Osteocyte (in vitro differentiated cells): ENCODE measurements around the gene PLXNA2. TPM values are rescaled to one million over a fixed set of nuclear protein-coding genes. Genes with fewer than 3 reads are reported as not detected.

Source experiments
- DNase-seq: peaks from one replicate; pipeline ENCODE4 v3.0.0; 2021; ENCODE audit warnings: mixed read lengths; ENCODE audit not compliant: unreplicated experiment; ENCODE audit errors: extremely low spot score
- H3K27ac Mint-ChIP-seq: one replicate; pipeline ENCODE4 v1.8.0; 2021; ENCODE audit warnings: mild to moderate bottlenecking, mixed read lengths; ENCODE audit not compliant: unreplicated experiment
- H3K27me3 Mint-ChIP-seq: one replicate; pipeline ENCODE4 v1.8.0; 2021; ENCODE audit warnings: mixed read lengths; ENCODE audit not compliant: unreplicated experiment
- H3K36me3 Mint-ChIP-seq: one replicate; pipeline ENCODE4 v1.8.0; 2021; ENCODE audit warnings: mixed read lengths; ENCODE audit not compliant: unreplicated experiment
- H3K4me1 Mint-ChIP-seq: one replicate; pipeline ENCODE4 v1.8.0; 2021; ENCODE audit warnings: mixed read lengths; ENCODE audit not compliant: unreplicated experiment
- H3K4me3 Mint-ChIP-seq: one replicate; pipeline ENCODE4 v1.8.0; 2021; ENCODE audit warnings: mild to moderate bottlenecking, moderate library complexity, mixed read lengths; ENCODE audit not compliant: unreplicated experiment
- H3K9me3 Mint-ChIP-seq: one replicate; pipeline ENCODE4 v1.8.0; 2021; ENCODE audit warnings: mixed read lengths; ENCODE audit not compliant: unreplicated experiment
- CTCF ChIP-seq: fragments of 200-600 bp; sonication (generic); IDR thresholded peaks from 2 replicates; pipeline ENCODE4 v1.5.0; 2021; ENCODE audit warnings: antibody characterized with exemption, mild to moderate bottlenecking, moderate library complexity
- total RNA-seq: library from RNA; stranded (reverse); gene quantifications from 2 replicates; pipeline ENCODE4 v1.2.1, GENCODE V29; 2021

Gene PLXNA2
- total RNA-seq, 1 donor from 2014 or later: 19.5 TPM

- Mint-ChIP-seq H3K27me3 (no peaks in the 10 kb centered on the region), H3K9me3 (no peaks in the 10 kb centered on the region), H3K27ac (no peak overlapping the region), H3K4me3 (no peak overlapping the region), H3K4me1 (peaks cover 9% of the 10 kb centered on the region), H3K36me3 (peaks cover 22% of the 10 kb centered on the region)
- no peak for DNase-seq
- no peak for TF ChIP-seq CTCF
These were observed 198.5 kb downstream of the PLXNA2 start for GRCh38 chr1:208045463-208046260.

GRCh38 chr1:208044589-208045462 lies 199.4 kb downstream of the PLXNA2 start:
- Mint-ChIP-seq H3K9me3 (no peaks in the 10 kb centered on the region), H3K27ac (no peak overlapping the region), H3K4me3 (no peak overlapping the region)

GRCh38 chr1:208043691-208044181 lies 200.4 kb downstream of the PLXNA2 start:
- DNase-seq: no peak
- TF ChIP-seq CTCF: no peak
- Mint-ChIP-seq H3K4me3 (no peak overlapping the region), H3K27ac (peak overlapping the region; percentile 16), H3K36me3 (peaks cover 20% of the 10 kb centered on the region), H3K27me3 (no peaks in the 10 kb centered on the region), H3K4me1 (peaks cover 9% of the 10 kb centered on the region), H3K9me3 (no peaks in the 10 kb centered on the region)

More at GRCh38 chr1:208044589-208045462, 199.4 kb downstream of the PLXNA2 start:
- no peaks in the 10 kb centered on the region for H3K27me3 Mint-ChIP-seq
- no peak for TF ChIP-seq CTCF
- DNase-seq: no peak
- peaks cover 9% of the 10 kb centered on the region for H3K4me1 Mint-ChIP-seq
- peaks cover 20% of the 10 kb centered on the region for H3K36me3 Mint-ChIP-seq

GRCh38 chr1:208042868-208043267 lies 201.3 kb downstream of the PLXNA2 start:
- H3K36me3 Mint-ChIP-seq: peaks cover 20% of the 10 kb centered on the region
- no peak overlapping the region for H3K27ac Mint-ChIP-seq
- no peak for DNase-seq
- H3K4me3 Mint-ChIP-seq: no peak overlapping the region
- TF ChIP-seq CTCF: no peak
- no peaks in the 10 kb centered on the region for H3K27me3 Mint-ChIP-seq
- H3K9me3 Mint-ChIP-seq: no peaks in the 10 kb centered on the region
- H3K4me1 Mint-ChIP-seq: peaks cover 9% of the 10 kb centered on the region
